ENCODE measurements around the gene TOP3B. TPM values are rescaled to one million over a fixed set of nuclear protein-coding genes. Genes with fewer than 3 reads are reported as not detected.

Gene TOP3B
- total RNA-seq, 2 experiments from 2014 or later: 82.6 to 98.7 TPM

GRCh38 chr22:21965762-21966288, 16.8 kb downstream of the TOP3B start:
- Histone ChIP-seq H3K9me3 (ENCODE audit: low read length) (no peaks in the 10 kb centered on the region), H3K9me2 (ENCODE audit: insufficient read depth, low read length) (no peaks in the 10 kb centered on the region), H3K36me3 (ENCODE audit: insufficient read depth, low read length) (peaks cover 94% of the 10 kb centered on the region), H3K4me1 (ENCODE audit: insufficient read depth, low read length, poor library complexity, severe bottlenecking) (no peaks in the 10 kb centered on the region), H3K79me2 (ENCODE audit: insufficient read depth, low read depth, low read length) (no peaks in the 10 kb centered on the region), H4K20me1 (ENCODE audit: insufficient read depth, low read length) (no peaks in the 10 kb centered on the region), H2AFZ (ENCODE audit: low read length) (no peak overlapping the region), H3K27ac (ENCODE audit: low read depth, low read length, poor library complexity, severe bottlenecking) (no peak overlapping the region), H3K4me3 (ENCODE audit: low read depth, low read length, poor library complexity, severe bottlenecking) (no peak overlapping the region), H3K4me2 (ENCODE audit: low read length) (no peak overlapping the region)
- intact Hi-C loops (cut with micrococcal nuclease; ENCODE audit: unreplicated experiment): no loop called here
- POLR2A ChIA-PET: interaction anchor here (0.9 kb wide), 1 partner anchor 1034 kb away, joined by 3 read pairs; no protein-coding TSS in a partner anchor
- TF ChIP-seq, protein P1, sequence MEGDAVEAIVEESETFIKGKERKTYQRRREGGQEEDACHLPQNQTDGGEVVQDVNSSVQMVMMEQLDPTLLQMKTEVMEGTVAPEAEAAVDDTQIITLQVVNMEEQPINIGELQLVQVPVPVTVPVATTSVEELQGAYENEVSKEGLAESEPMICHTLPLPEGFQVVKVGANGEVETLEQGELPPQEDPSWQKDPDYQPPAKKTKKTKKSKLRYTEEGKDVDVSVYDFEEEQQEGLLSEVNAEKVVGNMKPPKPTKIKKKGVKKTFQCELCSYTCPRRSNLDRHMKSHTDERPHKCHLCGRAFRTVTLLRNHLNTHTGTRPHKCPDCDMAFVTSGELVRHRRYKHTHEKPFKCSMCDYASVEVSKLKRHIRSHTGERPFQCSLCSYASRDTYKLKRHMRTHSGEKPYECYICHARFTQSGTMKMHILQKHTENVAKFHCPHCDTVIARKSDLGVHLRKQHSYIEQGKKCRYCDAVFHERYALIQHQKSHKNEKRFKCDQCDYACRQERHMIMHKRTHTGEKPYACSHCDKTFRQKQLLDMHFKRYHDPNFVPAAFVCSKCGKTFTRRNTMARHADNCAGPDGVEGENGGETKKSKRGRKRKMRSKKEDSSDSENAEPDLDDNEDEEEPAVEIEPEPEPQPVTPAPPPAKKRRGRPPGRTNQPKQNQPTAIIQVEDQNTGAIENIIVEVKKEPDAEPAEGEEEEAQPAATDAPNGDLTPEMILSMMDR (conservative IDR thresholded peaks at IDR 0.05; ENCODE audit: low read length): no peak
- no peak for TF ChIP-seq EZH2phosphoT487 (IDR thresholded peaks at IDR 0.05; ENCODE audit: borderline replicate concordance, low read depth, low read length)
- BruUV-seq (replicated peaks): no TSS peak
- CTCF ChIA-PET (ENCODE audit: unreplicated experiment): no interaction called here
- DNase-seq (ENCODE audit: low spot score): no peak

- Histone ChIP-seq H4K20me1 (ENCODE audit: insufficient read depth, low read length) (no peaks in the 10 kb centered on the region), H3K79me2 (ENCODE audit: insufficient read depth, low read depth, low read length) (no peaks in the 10 kb centered on the region), H3K4me2 (ENCODE audit: low read length) (no peak overlapping the region), H3K9me3 (ENCODE audit: low read length) (no peaks in the 10 kb centered on the region), H3K4me3 (ENCODE audit: low read depth, low read length, poor library complexity, severe bottlenecking) (no peak overlapping the region), H3K4me1 (ENCODE audit: insufficient read depth, low read length, poor library complexity, severe bottlenecking) (no peaks in the 10 kb centered on the region), H3K27ac (ENCODE audit: low read depth, low read length, poor library complexity, severe bottlenecking) (no peak overlapping the region), H2AFZ (ENCODE audit: low read length) (no peak overlapping the region), H3K9me2 (ENCODE audit: insufficient read depth, low read length) (no peaks in the 10 kb centered on the region), H3K36me3 (ENCODE audit: insufficient read depth, low read length) (peaks cover 94% of the 10 kb centered on the region)
- no peak for DNase-seq (ENCODE audit: low spot score)
- TF ChIP-seq, protein P1 (conservative IDR thresholded peaks at IDR 0.05; ENCODE audit: low read length): no peak
- TF ChIP-seq EZH2phosphoT487 (IDR thresholded peaks at IDR 0.05; ENCODE audit: borderline replicate concordance, low read depth, low read length): no peak
- ChIA-PET CTCF (ENCODE audit: unreplicated experiment) (no interaction called here), POLR2A (interaction anchor here (0.9 kb wide), 1 partner anchor 1034 kb away, joined by 3 read pairs; no protein-coding TSS in a partner anchor)
- intact Hi-C loops (cut with micrococcal nuclease; ENCODE audit: unreplicated experiment): no loop called here
- BruUV-seq (replicated peaks): no TSS peak
These were observed 17.6 kb downstream of the TOP3B start for GRCh38 chr22:21964918-21965484.

DNA sequence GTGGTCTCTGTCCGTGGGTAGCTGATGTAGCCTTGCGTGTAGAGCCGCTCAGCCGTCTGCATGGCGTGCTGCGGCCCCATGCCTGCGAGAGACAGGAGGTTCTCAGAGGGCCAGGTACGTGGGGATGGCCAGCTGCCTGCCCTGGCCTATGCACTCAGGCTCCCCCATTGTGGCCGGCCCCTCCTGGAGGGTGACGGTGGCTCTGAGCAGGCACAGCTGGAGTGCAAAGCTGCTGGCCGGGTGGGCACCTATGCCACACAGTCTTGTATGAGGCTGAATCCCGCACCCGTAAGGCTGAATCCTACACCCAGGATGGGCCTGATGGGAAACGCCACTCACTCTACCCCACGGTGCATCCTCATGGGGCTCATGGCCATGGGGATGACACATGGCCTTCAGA, 18.4 kb downstream of the TOP3B start:
- Histone ChIP-seq H4K20me1 (ENCODE audit: insufficient read depth, low read length) (no peaks in the 10 kb centered on the region), H3K36me3 (ENCODE audit: insufficient read depth, low read length) (peaks cover 95% of the 10 kb centered on the region), H2AFZ (ENCODE audit: low read length) (no peak overlapping the region), H3K4me1 (ENCODE audit: insufficient read depth, low read length, poor library complexity, severe bottlenecking) (no peaks in the 10 kb centered on the region), H3K4me2 (ENCODE audit: low read length) (no peak overlapping the region), H3K9me3 (ENCODE audit: low read length) (no peaks in the 10 kb centered on the region), H3K27ac (ENCODE audit: low read depth, low read length, poor library complexity, severe bottlenecking) (no peak overlapping the region), H3K9me2 (ENCODE audit: insufficient read depth, low read length) (no peaks in the 10 kb centered on the region), H3K4me3 (ENCODE audit: low read depth, low read length, poor library complexity, severe bottlenecking) (no peak overlapping the region), H3K79me2 (ENCODE audit: insufficient read depth, low read depth, low read length) (no peaks in the 10 kb centered on the region)
- intact Hi-C loops (cut with micrococcal nuclease; ENCODE audit: unreplicated experiment): no loop called here
- BruUV-seq (replicated peaks): no TSS peak
- DNase-seq (ENCODE audit: low spot score): no peak
- TF ChIP-seq, protein P1 (conservative IDR thresholded peaks at IDR 0.05; ENCODE audit: low read length): no peak
- TF ChIP-seq EZH2phosphoT487 (IDR thresholded peaks at IDR 0.05; ENCODE audit: borderline replicate concordance, low read depth, low read length): no peak
- ChIA-PET CTCF (ENCODE audit: unreplicated experiment) (no interaction called here), POLR2A (no interaction called here)
